ENCODE measurements around the gene TNF.

TNF gene

GRCh38 chr6:31572041-31572911 lies 3.1 kb upstream of the TNF start, which contains the start of gene LTA:
Gene LTA (plus strand): TSS chr6:31572289. CDS start chr6:31572743, 454 bp downstream.
- peak in 1 of 2 donors; percentile 60 for DNase-seq (ENCODE audit: low read depth in 2 of 2, low spot score in 1 of 2)

- DNase-seq (ENCODE audit: low read depth in 2 of 2, low spot score in 1 of 2) = no peak
Measured at GRCh38 chr6:31573239-31574105, 1.9 kb upstream of the TNF start.

GRCh38 chr6:31574106-31575061 lies 981 bp upstream of the TNF start:
- DNase-seq (ENCODE audit: low read depth in 2 of 2, low spot score in 1 of 2) = no peak

- DNase-seq (ENCODE audit: low read depth in 2 of 2, low spot score in 1 of 2) = no peak
Measured at GRCh38 chr6:31575952-31576685, 754 bp downstream of the TNF start.

- no peak for DNase-seq (ENCODE audit: low read depth in 2 of 2, low spot score in 1 of 2)
Measured at GRCh38 chr6:31576897-31577578, 1.7 kb downstream of the TNF start.

- no peak for DNase-seq (ENCODE audit: low read depth in 2 of 2, low spot score in 1 of 2)
Measured at GRCh38 chr6:31577579-31577966, 2.2 kb downstream of the TNF start.

GRCh38 chr6:31578184-31579118 lies 3.1 kb downstream of the TNF start:
- DNase-seq (ENCODE audit: low read depth in 2 of 2, low spot score in 1 of 2) = no peak

- DNase-seq (ENCODE audit: low read depth in 2 of 2, low spot score in 1 of 2) = no peak
Measured at GRCh38 chr6:31579119-31579505, 3.7 kb downstream of the TNF start.

GRCh38 chr6:31579546-31580437 lies 4.4 kb downstream of the TNF start:
- no peak for DNase-seq (ENCODE audit: low read depth in 2 of 2, low spot score in 1 of 2)

- no peak for DNase-seq (ENCODE audit: low read depth in 2 of 2, low spot score in 1 of 2)
Measured at GRCh38 chr6:31580438-31580740, 5.0 kb downstream of the TNF start.

GRCh38 chr6:31580807-31581433 lies 5.6 kb downstream of the TNF start:
- peak; percentile 74 to 79 for DNase-seq (ENCODE audit: low read depth in 2 of 2, low spot score in 1 of 2)

GRCh38 chr6:31581434-31582229 lies 6.3 kb downstream of the TNF start:
- no peak for DNase-seq (ENCODE audit: low read depth in 2 of 2, low spot score in 1 of 2)

GRCh38 chr6:31582230-31582643 lies 6.9 kb downstream of the TNF start, which contains the start of gene LTB:
Gene LTB (minus strand): TSS chr6:31582424. CDS start chr6:31582417, 7 bp downstream.
- DNase-seq (ENCODE audit: low read depth in 2 of 2, low spot score in 1 of 2) = no peak

GRCh38 chr6:31585491-31585890 lies 10.1 kb downstream of the TNF start:
- DNase-seq (ENCODE audit: low read depth in 2 of 2, low spot score in 1 of 2) = no peak

GRCh38 chr6:31586008-31586407 lies 10.6 kb downstream of the TNF start, which contains the start of gene LST1:
Gene LST1 (plus strand): TSS chr6:31586277. CDS start chr6:31587300, 1,023 bp downstream.
- DNase-seq (ENCODE audit: low read depth in 2 of 2, low spot score in 1 of 2) = no peak

- DNase-seq (ENCODE audit: low read depth in 2 of 2, low spot score in 1 of 2) = no peak
Measured at GRCh38 chr6:31586599-31587281, 11.4 kb downstream of the TNF start.

Measured in stimulated activated CD8-positive, alpha-beta memory T cell treated with anti-CD3 and anti-CD28 coated beads, Interleukin-4, amount 100 ng/mL, for 4 hours (primary cell).